Spleen (tissue), 7 donors: ENCODE measurements around the gene C11orf16.

Experiments
- CTCF ChIP-seq, 11 experiments: fragments of 200-600 bp in 7 of 11; fragments of 450-650 bp in 4 of 11; sonication (generic) in 4 of 11; IDR thresholded peaks in 8 of 11; conservative IDR thresholded peaks in 3 of 11; 1 replicate in 7 of 11; 2 replicates in 4 of 11; pipeline versions ENCODE4 v1.4.0 to v1.8.0; 2016 to 2021; ENCODE audit warnings: antibody characterized with exemption in 11 of 11, inconsistent platforms in 4 of 11, mild to moderate bottlenecking in 1 of 11
- POLR2A ChIP-seq, 3 donors: fragments of 450-650 bp; IDR thresholded peaks; one replicate each; pipeline ENCODE4 v1.5.1; 2017; ENCODE audit warnings: antibody characterized with exemption in 3 of 3, mild to moderate bottlenecking in 1 of 3
- POLR2AphosphoS5 ChIP-seq, 3 donors: sonication (generic); formaldehyde crosslinking; IDR thresholded peaks; one replicate each; pipeline ENCODE4 v1.5.1; 2017; ENCODE audit warnings: antibody characterized with exemption in 3 of 3
- donor health status: DM: no; HTN: no; CAD: no; lungs with moderate emphysema.
- donor health status: DM: no; HTN: no; CAD: no.
- donor health status: DM: no; HTN: no; CAD: no.

GRCh38 chr11:8948886-8949285 is 16.1 kb upstream of the C11orf16 start:
- TF ChIP-seq POLR2A (IDR thresholded peaks at IDR 0.05) (no peak), CTCF (IDR thresholded peaks at IDR 0.05 in 8 of 11, conservative IDR thresholded peaks at IDR 0.05 in 3 of 11) (no peak), POLR2AphosphoS5 (IDR thresholded peaks at IDR 0.05) (no peak)
